ENCODE measurements around the gene AMH. TPM values are rescaled to one million over a fixed set of nuclear protein-coding genes. Genes with fewer than 3 reads are reported as not detected.

Gene AMH
- total and polyA plus RNA-seq, 2 of the 13 experiments (the other 11 are each of a cell fraction or from before 2014, with no cell fraction given): 0.03 to 0.18 TPM

- no peak for TF ChIP-seq ZNF577 (CRISPR knock-in tag; IDR thresholded peaks at IDR 0.05; ENCODE audit: borderline replicate concordance, low read depth)
- TF ChIP-seq ZNF17 (CRISPR knock-in tag; IDR thresholded peaks at IDR 0.05): no peak
- no peak for TF ChIP-seq NR2F2 (IDR thresholded peaks at IDR 0.05; ENCODE audit: borderline replicate concordance, low read depth)
- no peak for TF ChIP-seq HES4 (CRISPR knock-in tag; IDR thresholded peaks at IDR 0.05; ENCODE audit: borderline replicate concordance)
- no peak for TF ChIP-seq SUZ12 (IDR thresholded peaks at IDR 0.05; ENCODE audit: low read depth, low read length)
- no peak for TF ChIP-seq PHF20 (CRISPR knock-in tag; IDR thresholded peaks at IDR 0.05)
- TF ChIP-seq NFE2 (CRISPR knock-in tag; IDR thresholded peaks at IDR 0.05): no peak
- peak; percentile 51; the same call in 1 of the 2 replicates for TF ChIP-seq TBX2 (CRISPR knock-in tag; IDR thresholded peaks at IDR 0.05; ENCODE audit: borderline replicate concordance)
- TF ChIP-seq PITX1 (CRISPR knock-in tag; IDR thresholded peaks at IDR 0.05): peak; percentile 33; the same call in 1 of the 2 replicates
- TF ChIP-seq ZNF839 (CRISPR knock-in tag; IDR thresholded peaks at IDR 0.05; ENCODE audit: borderline replicate concordance): no peak
- TF ChIP-seq RAD21 (CRISPR knock-in tag; IDR thresholded peaks at IDR 0.05): peak; percentile 77
- TF ChIP-seq POLR2G (IDR thresholded peaks at IDR 0.05; ENCODE audit: low read depth, low read length): 0 out of 2 replicates have a peak, but pooled peaks have one; percentile 21
- TF ChIP-seq SIX4 (CRISPR knock-in tag; IDR thresholded peaks at IDR 0.05): no peak
- no peak for TF ChIP-seq ZNF646 (CRISPR knock-in tag; IDR thresholded peaks at IDR 0.05)
- TF ChIP-seq RXRA (CRISPR knock-in tag; IDR thresholded peaks at IDR 0.05): peak; percentile 48; the same call in 1 of the 2 replicates
- TF ChIP-seq ZNF710 (CRISPR knock-in tag; IDR thresholded peaks at IDR 0.05; ENCODE audit: borderline replicate concordance): no peak
- peak; percentile 65 for TF ChIP-seq ZFP91 (CRISPR knock-in tag; IDR thresholded peaks at IDR 0.05; ENCODE audit: borderline replicate concordance)
- TF ChIP-seq SSRP1 (CRISPR knock-in tag; IDR thresholded peaks at IDR 0.05): peak; percentile 82
- TF ChIP-seq ZNF674 (CRISPR knock-in tag; IDR thresholded peaks at IDR 0.05; ENCODE audit: low read depth): no peak
- TF ChIP-seq ZNF468 (CRISPR knock-in tag; IDR thresholded peaks at IDR 0.05): no peak
- no peak for TF ChIP-seq MBD4 (IDR thresholded peaks at IDR 0.05; ENCODE audit: borderline replicate concordance, low read length)
- TF ChIP-seq ATAD3A (CRISPR knock-in tag; IDR thresholded peaks at IDR 0.05): no peak
Measured at GRCh38 chr19:2274931-2275535, 25.9 kb downstream of the AMH start (continued).

All from HepG2 (cell line).